PC-3 (cell line): ENCODE data around the gene KRTAP10-10.

Experiments
- EZH2 ChIP-seq: fragments of 300-600 bp; sonication (generic); IDR thresholded peaks from one replicate; pipeline ENCODE4 v1.6.1; 2017; ENCODE audit warnings: antibody characterized with exemption, mild to moderate bottlenecking, low read length; ENCODE audit not compliant: unreplicated experiment
- EZH2phosphoT487 ChIP-seq: fragments of 300-600 bp; sonication (generic); IDR thresholded peaks from 2 replicates; pipeline ENCODE4 v1.6.1; 2018; ENCODE audit warnings: mild to moderate bottlenecking, antibody characterized with exemption, low read length, borderline replicate concordance
- TF ChIP-seq, protein P1 (sequence below): fragments of 300-600 bp; sonication (generic); conservative IDR thresholded peaks from 2 replicates; pipeline ENCODE4 v1.5.1; 2017; ENCODE audit warnings: antibody characterized with exemption, low read depth, mild to moderate bottlenecking, low read length

DNA sequence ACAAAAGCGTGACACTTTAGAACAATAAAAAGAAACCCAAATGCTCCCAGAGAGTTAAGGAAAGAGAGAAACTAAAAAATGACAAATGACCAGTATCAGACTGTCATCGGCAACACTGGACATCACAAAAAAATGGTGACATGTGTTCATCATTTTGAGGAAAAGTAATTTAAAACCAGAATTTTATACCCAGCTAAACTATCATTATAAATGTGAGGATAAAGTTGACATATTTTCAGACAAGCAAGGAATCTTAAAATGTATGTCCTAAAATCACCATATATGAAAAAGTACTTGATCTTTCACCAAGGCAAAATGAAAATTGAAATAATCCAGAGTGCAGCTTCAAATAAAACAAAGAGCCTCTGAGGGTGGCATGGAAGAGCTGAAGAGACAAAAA, 7.7 kb downstream of the KRTAP10-10 start:
- TF ChIP-seq, protein P1, sequence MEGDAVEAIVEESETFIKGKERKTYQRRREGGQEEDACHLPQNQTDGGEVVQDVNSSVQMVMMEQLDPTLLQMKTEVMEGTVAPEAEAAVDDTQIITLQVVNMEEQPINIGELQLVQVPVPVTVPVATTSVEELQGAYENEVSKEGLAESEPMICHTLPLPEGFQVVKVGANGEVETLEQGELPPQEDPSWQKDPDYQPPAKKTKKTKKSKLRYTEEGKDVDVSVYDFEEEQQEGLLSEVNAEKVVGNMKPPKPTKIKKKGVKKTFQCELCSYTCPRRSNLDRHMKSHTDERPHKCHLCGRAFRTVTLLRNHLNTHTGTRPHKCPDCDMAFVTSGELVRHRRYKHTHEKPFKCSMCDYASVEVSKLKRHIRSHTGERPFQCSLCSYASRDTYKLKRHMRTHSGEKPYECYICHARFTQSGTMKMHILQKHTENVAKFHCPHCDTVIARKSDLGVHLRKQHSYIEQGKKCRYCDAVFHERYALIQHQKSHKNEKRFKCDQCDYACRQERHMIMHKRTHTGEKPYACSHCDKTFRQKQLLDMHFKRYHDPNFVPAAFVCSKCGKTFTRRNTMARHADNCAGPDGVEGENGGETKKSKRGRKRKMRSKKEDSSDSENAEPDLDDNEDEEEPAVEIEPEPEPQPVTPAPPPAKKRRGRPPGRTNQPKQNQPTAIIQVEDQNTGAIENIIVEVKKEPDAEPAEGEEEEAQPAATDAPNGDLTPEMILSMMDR: no peak
- TF ChIP-seq EZH2phosphoT487 (no peak), EZH2 (no peak)
